ENCODE measurements around the gene TEKT3. TPM values are rescaled to one million over a fixed set of nuclear protein-coding genes. Genes with fewer than 3 reads are reported as not detected.

The TEKT3 gene
- polyA plus RNA-seq, 1 donor, result 1.0 TPM

DNA sequence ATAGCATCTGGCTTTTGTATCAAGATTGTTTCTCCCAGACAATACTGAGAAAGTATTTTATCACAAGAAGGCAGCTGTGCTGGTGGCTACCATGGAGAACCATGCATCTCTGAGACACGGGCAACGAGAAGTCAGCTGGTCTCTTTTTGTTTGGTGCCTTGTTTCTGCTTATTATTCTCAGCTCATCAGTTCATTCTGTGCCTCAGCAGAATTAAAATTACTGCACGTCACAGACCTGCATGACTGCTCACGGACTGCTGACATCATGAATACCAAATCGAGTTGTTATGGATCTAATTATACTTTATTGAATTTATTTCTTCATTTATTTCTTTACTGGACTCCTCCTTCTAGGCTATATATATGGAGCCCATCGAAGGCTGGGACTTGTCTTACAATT lies 57.3 kb downstream of the TEKT3 start:
- Histone ChIP-seq H3K9me3 (ENCODE audit: control insufficient read depth, low read depth, low read length) (no peaks in the 10 kb centered on the region), H3K4me3 (ENCODE audit: low read length) (no peak overlapping the region), H3K27me3 (ENCODE audit: control insufficient read depth, insufficient read depth, low read length) (no peaks in the 10 kb centered on the region), H3K27ac (ENCODE audit: low read length) (no peak overlapping the region), H3K36me3 (ENCODE audit: control insufficient read depth, insufficient read depth, low read length) (no peaks in the 10 kb centered on the region), H3K4me1 (ENCODE audit: control insufficient read depth, insufficient read depth, low read length) (no peaks in the 10 kb centered on the region)
- 95% methylated on average over 3 of the region's 6 CpGs for WGBS (ENCODE audit: insufficient coverage, low lambda C conversion rate)
- DNase-seq, result no peak

DNA sequence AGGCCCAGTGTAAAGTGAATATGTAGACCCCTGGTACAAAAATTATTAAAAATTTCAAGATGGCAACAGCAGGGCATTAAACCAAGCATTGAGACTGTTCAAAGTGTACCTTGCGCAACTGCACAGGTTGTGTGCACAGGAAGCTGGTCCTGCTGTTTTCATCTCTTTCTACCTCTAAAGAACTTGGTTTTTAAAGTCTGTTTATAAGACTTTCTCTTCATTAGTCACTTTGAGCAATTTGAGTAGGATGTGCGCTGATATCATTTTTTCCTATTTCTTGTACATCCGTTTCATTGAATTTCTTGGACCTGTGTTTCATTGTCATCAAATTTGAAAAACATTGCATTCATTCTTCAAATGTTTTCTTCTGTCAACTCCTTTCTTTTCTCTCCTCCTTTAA lies 59.5 kb downstream of the TEKT3 start:
- no peaks in the 10 kb centered on the region for H3K9me3 ChIP-seq (ENCODE audit: control insufficient read depth, low read depth, low read length)
- H3K4me3 ChIP-seq (ENCODE audit: low read length), result no peak overlapping the region
- no peaks in the 10 kb centered on the region for H3K4me1 ChIP-seq (ENCODE audit: control insufficient read depth, insufficient read depth, low read length)
- H3K36me3 ChIP-seq (ENCODE audit: control insufficient read depth, insufficient read depth, low read length), result no peaks in the 10 kb centered on the region
- DNase-seq, result no peak
- 96% methylated on average over 3 of the region's 3 CpGs for WGBS (ENCODE audit: insufficient coverage, low lambda C conversion rate)
- no peaks in the 10 kb centered on the region for H3K27me3 ChIP-seq (ENCODE audit: control insufficient read depth, insufficient read depth, low read length)
- H3K27ac ChIP-seq (ENCODE audit: low read length), result no peak overlapping the region

DNA sequence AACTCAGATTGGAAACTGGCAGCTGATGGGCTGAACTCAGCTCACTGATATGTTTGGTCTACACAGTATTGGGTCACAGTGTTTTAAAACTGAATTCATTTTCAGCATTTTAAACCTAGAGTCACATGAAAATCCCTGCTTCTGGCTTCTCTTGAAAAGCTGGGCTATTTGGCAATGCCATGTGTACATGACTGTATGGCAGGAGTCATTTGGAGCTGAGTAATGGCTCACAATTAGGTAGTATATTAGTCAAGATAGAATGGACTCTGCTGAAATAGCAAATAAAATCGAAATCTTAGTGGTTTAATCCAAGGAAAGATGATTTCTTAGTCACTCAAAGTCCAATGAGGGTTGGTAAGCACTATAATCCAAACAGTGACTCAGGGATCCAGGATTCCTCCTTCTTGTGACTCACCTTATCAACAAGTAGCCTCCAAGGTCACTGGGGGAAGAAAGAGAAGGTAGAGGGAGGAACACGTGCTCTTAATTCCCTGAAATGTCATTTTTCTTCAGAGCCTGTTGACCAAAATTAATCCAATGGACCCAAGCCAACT lies 62.4 kb downstream of the TEKT3 start:
- 57% methylated on average over 1 of the region's 2 CpGs for WGBS (ENCODE audit: insufficient coverage, low lambda C conversion rate)
- no peak overlapping the region for H3K4me3 ChIP-seq (ENCODE audit: low read length)
- no peaks in the 10 kb centered on the region for H3K36me3 ChIP-seq (ENCODE audit: control insufficient read depth, insufficient read depth, low read length)
- no peaks in the 10 kb centered on the region for H3K9me3 ChIP-seq (ENCODE audit: control insufficient read depth, low read depth, low read length)
- no peaks in the 10 kb centered on the region for H3K27me3 ChIP-seq (ENCODE audit: control insufficient read depth, insufficient read depth, low read length)
- no peak overlapping the region for H3K27ac ChIP-seq (ENCODE audit: low read length)
- DNase-seq, result no peak
- H3K4me1 ChIP-seq (ENCODE audit: control insufficient read depth, insufficient read depth, low read length), result no peaks in the 10 kb centered on the region

DNA sequence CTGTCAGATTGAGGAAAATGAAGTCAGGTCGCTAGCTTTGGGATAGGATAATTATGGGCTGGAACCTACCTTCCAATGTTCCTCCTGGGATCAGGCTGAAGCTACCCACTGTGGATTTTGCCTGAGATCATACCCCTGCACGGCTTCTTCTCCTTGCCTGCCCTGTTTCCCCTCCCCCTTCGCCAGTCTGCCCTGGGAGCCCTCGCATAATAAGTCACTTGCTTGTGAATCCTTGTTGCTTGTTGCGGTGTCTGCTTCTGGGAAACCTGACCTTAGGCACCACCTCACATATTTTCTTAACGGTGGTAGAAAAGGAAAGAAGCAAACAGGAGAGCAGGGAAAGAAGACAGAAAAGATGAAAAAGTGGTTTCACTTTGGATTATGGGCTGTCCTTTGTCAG lies 63.0 kb downstream of the TEKT3 start:
- WGBS (ENCODE audit: insufficient coverage, low lambda C conversion rate), result no CpG with 5 or more reads among the region's 6 CpGs
- Histone ChIP-seq H3K4me3 (ENCODE audit: low read length) (peak overlapping the region; percentile 1), H3K27me3 (ENCODE audit: control insufficient read depth, insufficient read depth, low read length) (no peaks in the 10 kb centered on the region), H3K27ac (ENCODE audit: low read length) (no peak overlapping the region), H3K4me1 (ENCODE audit: control insufficient read depth, insufficient read depth, low read length) (no peaks in the 10 kb centered on the region), H3K36me3 (ENCODE audit: control insufficient read depth, insufficient read depth, low read length) (no peaks in the 10 kb centered on the region), H3K9me3 (ENCODE audit: control insufficient read depth, low read depth, low read length) (no peaks in the 10 kb centered on the region)
- peak in 1 of 2 donors; percentile 13 for DNase-seq

DNA sequence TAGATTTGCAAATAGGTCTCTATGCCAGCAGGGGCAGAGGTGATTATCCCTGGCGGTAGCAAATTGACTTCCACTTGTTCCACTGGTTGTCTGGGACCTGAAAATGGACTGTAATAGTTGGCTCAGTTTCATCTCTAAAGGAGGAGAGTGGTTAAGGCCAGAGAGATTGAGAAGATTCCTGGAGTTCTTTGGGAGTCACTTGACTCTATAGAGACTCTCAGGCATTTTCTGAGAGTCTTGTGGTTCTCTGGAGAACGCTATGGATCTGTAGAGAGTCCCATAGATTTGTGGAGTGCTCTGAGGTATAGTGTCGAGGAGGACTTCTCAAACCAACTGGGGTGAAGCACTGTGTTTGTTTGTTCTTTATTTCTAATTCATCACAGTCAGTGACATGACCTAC lies 67.4 kb downstream of the TEKT3 start:
- no peak overlapping the region for H3K27ac ChIP-seq (ENCODE audit: low read length)
- H3K36me3 ChIP-seq (ENCODE audit: control insufficient read depth, insufficient read depth, low read length), result no peaks in the 10 kb centered on the region
- no CpG with 5 or more reads among the region's 3 CpGs for WGBS (ENCODE audit: insufficient coverage, low lambda C conversion rate)
- H3K4me1 ChIP-seq (ENCODE audit: control insufficient read depth, insufficient read depth, low read length), result no peaks in the 10 kb centered on the region
- H3K9me3 ChIP-seq (ENCODE audit: control insufficient read depth, low read depth, low read length), result no peaks in the 10 kb centered on the region
- H3K27me3 ChIP-seq (ENCODE audit: control insufficient read depth, insufficient read depth, low read length), result no peaks in the 10 kb centered on the region
- DNase-seq, result no peak
- no peak overlapping the region for H3K4me3 ChIP-seq (ENCODE audit: low read length)

DNA sequence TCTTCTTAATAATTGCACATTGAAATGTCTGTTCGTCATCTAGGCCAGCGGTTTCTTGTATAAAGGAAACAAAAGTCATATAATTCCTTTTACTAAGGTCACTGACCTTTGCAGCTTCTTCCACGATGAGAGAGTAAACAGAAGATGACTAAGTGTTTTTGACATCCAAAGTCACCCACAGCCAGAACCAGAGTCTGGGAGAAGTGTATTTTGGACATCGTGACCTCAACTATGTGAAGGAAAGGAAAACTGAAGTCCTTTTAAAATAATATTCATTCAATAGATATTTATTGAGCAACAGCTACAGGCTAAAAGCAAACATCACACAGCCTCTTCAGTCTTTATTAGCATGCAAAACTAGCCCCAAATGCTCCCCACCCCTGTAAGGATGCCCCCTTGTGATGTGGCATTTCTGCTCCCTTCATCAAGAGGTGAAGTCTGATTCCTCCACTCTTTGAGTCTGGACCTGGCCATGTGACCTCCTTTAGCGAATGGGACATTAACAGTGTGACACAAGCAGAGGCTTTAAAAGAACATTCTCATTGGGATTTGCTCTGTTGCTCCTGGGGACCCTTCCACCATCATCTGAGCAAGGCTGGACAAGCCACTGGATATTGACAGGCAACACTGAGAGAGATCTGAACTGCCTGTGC lies 68.1 kb downstream of the TEKT3 start:
- H3K4me3 ChIP-seq (ENCODE audit: low read length), result no peak overlapping the region
- H3K27ac ChIP-seq (ENCODE audit: low read length), result no peak overlapping the region
- no peaks in the 10 kb centered on the region for H3K36me3 ChIP-seq (ENCODE audit: control insufficient read depth, insufficient read depth, low read length)
- no peak for DNase-seq
- WGBS (ENCODE audit: insufficient coverage, low lambda C conversion rate), result 90% methylated on average over 2 of the region's 5 CpGs
- no peaks in the 10 kb centered on the region for H3K4me1 ChIP-seq (ENCODE audit: control insufficient read depth, insufficient read depth, low read length)
- H3K9me3 ChIP-seq (ENCODE audit: control insufficient read depth, low read depth, low read length), result no peaks in the 10 kb centered on the region
- H3K27me3 ChIP-seq (ENCODE audit: control insufficient read depth, insufficient read depth, low read length), result no peaks in the 10 kb centered on the region

DNA sequence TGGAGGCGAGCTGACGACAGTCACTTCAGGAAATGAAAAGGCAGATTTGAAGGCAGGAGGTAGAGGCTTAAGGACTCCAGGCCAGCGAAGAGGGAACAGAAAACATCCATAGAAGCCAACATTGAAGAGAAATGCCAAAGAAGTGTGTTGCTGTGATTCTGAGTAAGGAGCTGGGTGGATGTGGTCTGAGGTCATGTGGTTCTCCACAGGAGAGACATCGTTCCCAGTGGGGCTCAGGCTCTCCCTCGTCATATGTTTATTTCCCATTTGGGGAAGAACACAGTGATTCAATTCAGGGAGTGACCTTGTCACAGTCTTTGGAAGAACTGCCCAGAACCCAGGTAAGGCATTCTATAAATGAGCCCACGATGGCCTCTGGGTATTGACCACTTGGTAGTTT lies 69.7 kb downstream of the TEKT3 start:
- Histone ChIP-seq H3K4me1 (ENCODE audit: control insufficient read depth, insufficient read depth, low read length) (no peaks in the 10 kb centered on the region), H3K9me3 (ENCODE audit: control insufficient read depth, low read depth, low read length) (no peaks in the 10 kb centered on the region), H3K27ac (ENCODE audit: low read length) (no peak overlapping the region), H3K4me3 (ENCODE audit: low read length) (no peak overlapping the region), H3K27me3 (ENCODE audit: control insufficient read depth, insufficient read depth, low read length) (no peaks in the 10 kb centered on the region), H3K36me3 (ENCODE audit: control insufficient read depth, insufficient read depth, low read length) (no peaks in the 10 kb centered on the region)
- 100% methylated on average over 2 of the region's 6 CpGs for WGBS (ENCODE audit: insufficient coverage, low lambda C conversion rate)
- no peak for DNase-seq

DNA sequence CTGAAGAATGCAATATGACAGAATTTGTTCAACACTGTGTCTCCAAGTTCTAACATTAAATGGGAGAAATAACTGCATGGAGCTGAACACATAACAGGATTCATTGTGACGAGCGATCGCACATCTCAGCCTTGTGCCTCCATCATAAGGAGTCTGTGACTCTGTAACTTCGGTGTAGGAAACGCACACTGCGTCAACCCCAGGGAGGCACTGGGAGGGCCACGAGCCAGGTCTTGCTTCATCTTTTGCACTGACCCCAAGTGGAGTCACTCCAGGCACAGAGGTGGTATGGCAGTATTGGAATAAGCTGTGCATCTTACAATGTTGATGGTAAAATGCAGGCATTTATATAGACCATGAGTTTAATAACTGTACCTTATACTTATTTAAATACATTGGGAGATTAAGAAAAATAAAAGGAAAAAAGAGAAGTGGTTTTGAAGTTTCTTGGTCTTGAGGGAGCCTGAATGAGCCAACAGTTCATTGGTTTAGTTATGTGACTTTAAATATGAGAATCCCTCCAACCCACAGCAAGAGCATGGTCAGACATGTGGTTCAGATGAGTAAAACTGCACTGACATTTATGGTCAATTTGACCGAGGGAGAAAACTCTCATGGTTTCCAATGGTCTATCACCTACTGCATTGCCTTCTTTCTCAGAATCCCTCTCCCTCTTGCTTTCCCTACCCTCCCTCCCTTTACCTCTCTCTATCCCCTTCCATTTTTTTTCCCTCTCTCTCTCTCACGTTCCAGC lies 70.6 kb downstream of the TEKT3 start:
- Histone ChIP-seq H3K36me3 (ENCODE audit: control insufficient read depth, insufficient read depth, low read length) (no peaks in the 10 kb centered on the region), H3K9me3 (ENCODE audit: control insufficient read depth, low read depth, low read length) (no peaks in the 10 kb centered on the region), H3K4me1 (ENCODE audit: control insufficient read depth, insufficient read depth, low read length) (no peaks in the 10 kb centered on the region), H3K4me3 (ENCODE audit: low read length) (no peak overlapping the region), H3K27ac (ENCODE audit: low read length) (no peak overlapping the region), H3K27me3 (ENCODE audit: control insufficient read depth, insufficient read depth, low read length) (no peaks in the 10 kb centered on the region)
- DNase-seq, result no peak
- WGBS (ENCODE audit: insufficient coverage, low lambda C conversion rate), result 83% methylated on average over 1 of the region's 9 CpGs

DNA sequence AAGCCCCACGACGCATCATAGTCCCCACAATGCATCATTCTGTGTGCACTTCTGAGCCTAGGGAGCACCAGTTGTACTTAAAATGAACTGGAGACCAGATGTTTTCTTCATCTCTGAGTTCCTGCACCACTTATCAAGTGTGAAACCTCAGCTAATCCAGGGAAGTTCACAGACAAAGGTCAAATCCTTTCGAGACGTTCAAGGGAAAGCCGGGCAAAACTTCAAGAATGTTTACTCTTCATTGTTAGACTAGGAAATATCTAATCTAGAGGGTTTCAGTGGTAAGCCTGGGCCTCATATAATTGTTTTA lies 71.7 kb downstream of the TEKT3 start:
- Histone ChIP-seq H3K36me3 (ENCODE audit: control insufficient read depth, insufficient read depth, low read length) (no peaks in the 10 kb centered on the region), H3K27me3 (ENCODE audit: control insufficient read depth, insufficient read depth, low read length) (no peaks in the 10 kb centered on the region), H3K27ac (ENCODE audit: low read length) (no peak overlapping the region), H3K4me1 (ENCODE audit: control insufficient read depth, insufficient read depth, low read length) (peaks cover 6% of the 10 kb centered on the region), H3K4me3 (ENCODE audit: low read length) (no peak overlapping the region), H3K9me3 (ENCODE audit: control insufficient read depth, low read depth, low read length) (no peaks in the 10 kb centered on the region)
- DNase-seq, result peak in 1 of 2 donors; percentile 16
- no CpG with 5 or more reads among the region's 5 CpGs for WGBS (ENCODE audit: insufficient coverage, low lambda C conversion rate)

DNA sequence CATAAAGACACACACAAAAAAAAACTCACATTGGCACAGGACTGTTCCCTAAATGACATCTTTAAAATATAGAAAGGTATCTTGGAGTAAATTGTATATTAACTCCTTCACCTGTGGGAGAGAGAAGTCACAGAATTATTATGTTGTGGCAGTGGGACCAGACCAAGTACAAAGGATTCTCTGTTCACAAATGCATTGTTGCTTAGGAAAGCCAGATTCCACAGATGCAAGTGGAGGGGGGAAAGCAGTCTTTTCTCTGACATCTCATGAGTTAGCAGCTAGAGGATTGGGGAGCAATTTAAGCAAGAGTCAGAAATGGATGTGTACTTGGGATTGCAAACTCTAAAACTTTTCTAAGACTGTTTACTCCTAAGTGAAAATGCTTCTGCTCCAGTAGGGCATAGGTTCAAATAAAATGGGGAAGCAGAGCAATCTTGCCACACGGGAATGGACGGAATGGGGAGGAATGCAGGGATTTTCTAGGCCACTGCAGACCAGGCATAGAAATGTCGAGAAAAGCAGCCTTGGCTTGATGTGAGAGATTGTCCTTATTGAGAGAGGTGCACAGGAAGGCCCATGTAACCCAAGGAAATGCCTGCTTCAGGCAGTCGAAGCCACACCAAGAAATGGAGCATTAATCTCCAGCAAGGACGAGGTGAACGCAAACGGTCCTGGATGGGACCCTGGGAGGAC lies 72.2 kb downstream of the TEKT3 start:
- H3K27ac ChIP-seq (ENCODE audit: low read length), result no peak overlapping the region
- H3K4me3 ChIP-seq (ENCODE audit: low read length), result no peak overlapping the region
- H3K9me3 ChIP-seq (ENCODE audit: control insufficient read depth, low read depth, low read length), result no peaks in the 10 kb centered on the region
- H3K27me3 ChIP-seq (ENCODE audit: control insufficient read depth, insufficient read depth, low read length), result no peaks in the 10 kb centered on the region
- WGBS (ENCODE audit: insufficient coverage, low lambda C conversion rate), result no CpG with 5 or more reads among the region's 7 CpGs
- no peak for DNase-seq
- no peaks in the 10 kb centered on the region for H3K36me3 ChIP-seq (ENCODE audit: control insufficient read depth, insufficient read depth, low read length)
- H3K4me1 ChIP-seq (ENCODE audit: control insufficient read depth, insufficient read depth, low read length), result peaks cover 11% of the 10 kb centered on the region
